Measurements from ENCODE around the gene VDR. TPM values are rescaled to one million over a fixed set of nuclear protein-coding genes. Genes with fewer than 3 reads are reported as not detected.

Gene VDR
- total RNA-seq, 4 donors from 2014 or later, result 0.26 to 2.0 (median 0.49) TPM

- Histone ChIP-seq H3K27me3 (no peaks in the 10 kb centered on the region), H3K36me3 (no peaks in the 10 kb centered on the region), H3K27ac (no peak overlapping the region), H3K9me3 (no peaks in the 10 kb centered on the region), H3K4me1 (no peaks in the 10 kb centered on the region), H3K4me3 (no peak overlapping the region)
- intact Hi-C loops (cut with DNase I; ENCODE audit: low total_unique reads), result no loop called here
- DNase-seq, result no peak
- TF ChIP-seq CTCF (IDR thresholded peaks at IDR 0.05), result no peak
- TF ChIP-seq POLR2A (IDR thresholded peaks at IDR 0.05), result no peak
Observed at GRCh38 chr12:47913081-47913480, 8.3 kb upstream of the VDR start.

- Histone ChIP-seq H3K4me3 (no peak overlapping the region), H3K9me3 (no peaks in the 10 kb centered on the region), H3K27me3 (no peaks in the 10 kb centered on the region), H3K4me1 (no peaks in the 10 kb centered on the region), H3K36me3 (no peaks in the 10 kb centered on the region), H3K27ac (no peak overlapping the region)
- intact Hi-C loops (cut with DNase I; ENCODE audit: low total_unique reads), result no loop called here
- DNase-seq, result no peak
- no peak for TF ChIP-seq CTCF (IDR thresholded peaks at IDR 0.05)
- TF ChIP-seq POLR2A (IDR thresholded peaks at IDR 0.05), result no peak
Observed at GRCh38 chr12:47912556-47912955, 7.8 kb upstream of the VDR start.

- H3K27me3 ChIP-seq, result no peaks in the 10 kb centered on the region
- no peak for TF ChIP-seq POLR2A (IDR thresholded peaks at IDR 0.05)
- TF ChIP-seq CTCF (IDR thresholded peaks at IDR 0.05), result no peak
- H3K4me3 ChIP-seq, result no peak overlapping the region
- no peaks in the 10 kb centered on the region for H3K36me3 ChIP-seq
- DNase-seq, result no peak
- H3K4me1 ChIP-seq, result no peaks in the 10 kb centered on the region
- intact Hi-C loops (cut with DNase I; ENCODE audit: low total_unique reads), result no loop called here
- no peaks in the 10 kb centered on the region for H3K9me3 ChIP-seq
- H3K27ac ChIP-seq, result no peak overlapping the region
Observed at GRCh38 chr12:47910981-47911380, 6.2 kb upstream of the VDR start.

DNA sequence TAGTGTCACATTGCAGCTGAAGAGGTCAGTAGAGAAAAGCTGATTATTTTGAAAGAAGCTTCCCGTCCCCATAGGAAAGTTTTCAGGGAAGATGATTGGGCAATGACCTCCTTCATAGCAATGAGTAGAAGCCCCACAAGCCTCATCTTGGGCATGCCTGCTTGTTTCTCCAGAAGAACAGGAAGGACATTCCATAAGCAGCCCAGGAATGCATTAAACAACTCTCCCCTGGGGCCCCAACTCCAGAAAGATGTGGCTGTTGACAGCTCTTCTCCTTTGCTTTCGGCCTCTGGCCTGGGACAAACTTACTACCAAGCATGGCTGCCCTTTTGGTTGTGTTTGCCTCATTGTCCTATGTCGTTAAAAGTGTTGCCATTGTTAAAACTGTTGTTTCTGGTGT, 5.7 kb upstream of the VDR start:
- intact Hi-C loops (cut with DNase I; ENCODE audit: low total_unique reads), result no loop called here
- H3K36me3 ChIP-seq, result no peaks in the 10 kb centered on the region
- DNase-seq, result no peak
- no peaks in the 10 kb centered on the region for H3K4me1 ChIP-seq
- H3K9me3 ChIP-seq, result no peaks in the 10 kb centered on the region
- no peaks in the 10 kb centered on the region for H3K27me3 ChIP-seq
- H3K4me3 ChIP-seq, result no peak overlapping the region
- H3K27ac ChIP-seq, result no peak overlapping the region
- TF ChIP-seq CTCF (IDR thresholded peaks at IDR 0.05) (no peak), POLR2A (IDR thresholded peaks at IDR 0.05) (no peak)

- H3K4me3 ChIP-seq, result no peak overlapping the region
- intact Hi-C loops (cut with DNase I; ENCODE audit: low total_unique reads), result no loop called here
- no peak for DNase-seq
- H3K27ac ChIP-seq, result no peak overlapping the region
- TF ChIP-seq CTCF (IDR thresholded peaks at IDR 0.05) (no peak), POLR2A (IDR thresholded peaks at IDR 0.05) (no peak)
- no peaks in the 10 kb centered on the region for H3K36me3 ChIP-seq
- H3K27me3 ChIP-seq, result no peaks in the 10 kb centered on the region
- H3K9me3 ChIP-seq, result no peaks in the 10 kb centered on the region
- H3K4me1 ChIP-seq, result no peaks in the 10 kb centered on the region
Observed at GRCh38 chr12:47909839-47910465, 5.2 kb upstream of the VDR start.

All from uterus (tissue), 4 donors.